ENCODE results near the gene MINDY3.

DNA sequence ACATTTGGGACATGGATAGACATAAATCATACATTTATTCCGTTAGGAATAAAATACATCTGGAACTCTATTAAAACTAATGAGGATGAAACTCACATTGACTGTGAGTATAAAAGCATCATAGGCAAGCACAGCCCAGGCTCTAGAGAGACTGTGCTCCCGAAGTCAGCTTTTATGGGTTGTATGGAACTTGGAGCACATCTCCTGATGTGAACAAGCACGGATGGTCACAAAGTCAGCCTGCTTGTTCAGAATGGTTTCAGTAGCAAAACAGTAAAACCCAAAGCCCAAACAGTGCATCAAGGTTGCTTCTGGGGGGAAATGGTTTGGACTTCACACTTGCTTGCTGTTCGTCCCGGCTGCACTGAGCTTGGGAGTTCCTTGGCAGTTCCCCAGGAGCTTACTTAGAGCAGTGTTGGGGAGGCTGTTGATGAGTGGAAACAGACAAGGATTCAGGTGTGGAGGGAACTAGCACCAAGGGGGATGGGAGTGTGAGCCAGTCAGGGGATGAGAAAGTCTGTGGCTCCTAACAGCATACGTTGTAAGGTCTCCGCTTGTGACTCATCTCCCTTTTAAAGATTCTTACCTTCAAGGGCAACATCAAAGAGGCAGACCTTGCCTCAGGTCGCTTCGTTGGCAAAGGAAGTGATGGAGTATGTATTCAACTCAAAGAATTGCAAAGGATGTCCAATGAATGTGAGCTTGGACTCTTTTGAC, 120.9 kb downstream of the MINDY3 start:
- TF ChIP-seq, protein P1, sequence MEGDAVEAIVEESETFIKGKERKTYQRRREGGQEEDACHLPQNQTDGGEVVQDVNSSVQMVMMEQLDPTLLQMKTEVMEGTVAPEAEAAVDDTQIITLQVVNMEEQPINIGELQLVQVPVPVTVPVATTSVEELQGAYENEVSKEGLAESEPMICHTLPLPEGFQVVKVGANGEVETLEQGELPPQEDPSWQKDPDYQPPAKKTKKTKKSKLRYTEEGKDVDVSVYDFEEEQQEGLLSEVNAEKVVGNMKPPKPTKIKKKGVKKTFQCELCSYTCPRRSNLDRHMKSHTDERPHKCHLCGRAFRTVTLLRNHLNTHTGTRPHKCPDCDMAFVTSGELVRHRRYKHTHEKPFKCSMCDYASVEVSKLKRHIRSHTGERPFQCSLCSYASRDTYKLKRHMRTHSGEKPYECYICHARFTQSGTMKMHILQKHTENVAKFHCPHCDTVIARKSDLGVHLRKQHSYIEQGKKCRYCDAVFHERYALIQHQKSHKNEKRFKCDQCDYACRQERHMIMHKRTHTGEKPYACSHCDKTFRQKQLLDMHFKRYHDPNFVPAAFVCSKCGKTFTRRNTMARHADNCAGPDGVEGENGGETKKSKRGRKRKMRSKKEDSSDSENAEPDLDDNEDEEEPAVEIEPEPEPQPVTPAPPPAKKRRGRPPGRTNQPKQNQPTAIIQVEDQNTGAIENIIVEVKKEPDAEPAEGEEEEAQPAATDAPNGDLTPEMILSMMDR (optimal IDR thresholded peaks at IDR 0.05 in 1 of 3, IDR thresholded peaks at IDR 0.05 in 1 of 3, conservative IDR thresholded peaks at IDR 0.05 in 1 of 3; ENCODE audit: extremely low read depth in 1 of 3, insufficient read depth in 2 of 3, low read length in 3 of 3): no peak
- no peak for TF ChIP-seq EZH2 (IDR thresholded peaks at IDR 0.05; ENCODE audit: low read length)

Data from keratinocyte (primary cell).